Activated T-cell treated with anti-CD3 and anti-CD28 coated beads, Interleukin-2, amount 50 U/mL, for 4 hours (primary cell): ENCODE results near the gene KIZ. TPM values are rescaled to one million over a fixed set of nuclear protein-coding genes. Genes with fewer than 3 reads are reported as not detected.

Experiments used
- ATAC-seq, 2 donors: fragments of 200-7000 bp; cut with Tn5 transposase; one replicate each; pipeline ENCODE4 v1.10.0; 2021
- DNase-seq: peaks from one replicate; pipeline ENCODE4 v3.0.0-alpha.2; 2020
- H3K27me3 Mint-ChIP-seq: one replicate; pipeline ENCODE4 v1.8.0; 2021; ENCODE audit warnings: low read depth, mixed read lengths
- H3K36me3 Mint-ChIP-seq: one replicate; pipeline ENCODE4 v1.8.0; 2022; ENCODE audit warnings: mixed read lengths; ENCODE audit not compliant: insufficient read depth
- H3K4me1 Mint-ChIP-seq: one replicate; pipeline ENCODE4 v1.8.0; 2021; ENCODE audit warnings: low read depth, mixed read lengths
- H3K4me3 Mint-ChIP-seq: one replicate; pipeline ENCODE4 v1.8.0; 2021; ENCODE audit warnings: mild to moderate bottlenecking, moderate library complexity, mixed read lengths
- H3K9me3 Mint-ChIP-seq: one replicate; pipeline ENCODE4 v1.8.0; 2021; ENCODE audit warnings: mixed read lengths
- total RNA-seq, 3 donors: library from RNA; stranded (reverse); gene quantifications; one replicate each; pipeline ENCODE4 v1.2.1, GENCODE V29; 2021

Gene KIZ
- total RNA-seq, 3 donors from 2014 or later, result 6.7 to 7.7 (median 6.9) TPM

DNA sequence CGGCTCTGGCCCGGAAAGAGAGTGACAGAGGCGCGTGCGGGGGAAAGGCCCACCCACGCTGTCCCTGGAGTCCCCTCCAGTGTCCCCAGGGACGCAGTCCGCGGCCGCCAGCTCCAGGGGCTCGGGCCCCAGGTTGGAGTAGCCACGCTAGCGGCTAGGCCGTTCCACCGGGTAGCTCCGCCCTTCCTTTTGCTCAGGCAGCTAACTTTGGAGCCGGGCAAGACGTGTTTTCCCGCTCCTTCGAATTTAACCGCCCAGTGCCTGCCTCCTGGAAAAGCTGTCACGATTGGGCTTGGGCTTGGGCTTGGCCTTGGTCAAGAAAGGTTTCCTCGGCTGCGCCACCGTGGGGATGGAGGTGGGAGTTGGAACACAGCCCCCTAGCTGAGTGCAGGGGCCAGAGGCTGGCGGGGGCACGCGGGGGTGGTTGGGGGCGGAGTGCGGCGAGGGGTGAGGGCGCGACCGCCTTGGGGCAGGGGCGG lies 24.4 kb upstream of the KIZ start:
- Mint-ChIP-seq H3K4me3 (peak overlapping the region; percentile 83), H3K36me3 (no peaks in the 10 kb centered on the region), H3K9me3 (no peaks in the 10 kb centered on the region), H3K27me3 (peaks cover 87% of the 10 kb centered on the region), H3K4me1 (peaks cover 37% of the 10 kb centered on the region)
- ATAC-seq (no peak), DNase-seq (no peak)

DNA sequence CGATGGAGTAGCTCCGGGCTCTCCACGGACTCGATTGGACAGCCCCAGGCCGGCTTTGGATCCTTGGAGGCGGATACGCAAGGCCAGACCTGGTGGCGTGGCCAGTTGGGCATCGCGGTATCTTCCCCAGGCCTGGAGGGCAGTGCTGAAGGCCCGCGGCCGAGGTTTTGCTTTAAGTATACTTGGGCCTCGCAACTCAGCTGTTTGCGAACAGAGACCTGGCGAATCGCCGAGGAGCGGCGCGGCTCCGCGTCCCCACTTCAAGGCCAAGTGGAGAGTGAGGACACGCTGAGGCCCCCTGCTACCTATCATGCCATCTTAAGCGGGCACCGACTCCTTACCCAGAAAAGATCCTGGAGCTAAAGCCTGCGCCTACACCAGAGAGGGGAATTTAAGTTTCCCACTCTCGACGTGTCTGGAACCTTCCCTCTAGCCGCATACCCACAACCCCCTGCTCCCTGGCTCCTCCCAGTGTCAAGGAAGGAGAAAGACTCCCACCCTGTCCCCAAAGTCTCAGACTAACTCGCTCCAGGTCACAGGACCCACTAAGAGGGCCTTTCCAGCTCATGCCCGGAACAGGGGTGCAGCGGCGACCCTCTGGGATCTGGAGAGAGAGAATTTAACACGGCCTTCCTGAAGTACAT lies 23.8 kb upstream of the KIZ start:
- ATAC-seq (peak in 1 of 2 donors; percentile 3), DNase-seq (no peak)
- peaks cover 37% of the 10 kb centered on the region for H3K4me1 Mint-ChIP-seq
- H3K36me3 Mint-ChIP-seq, result no peaks in the 10 kb centered on the region
- H3K27me3 Mint-ChIP-seq, result peaks cover 86% of the 10 kb centered on the region
- H3K4me3 Mint-ChIP-seq, result peak overlapping the region; percentile 75
- H3K9me3 Mint-ChIP-seq, result no peaks in the 10 kb centered on the region

- H3K4me1 Mint-ChIP-seq, result peaks cover 37% of the 10 kb centered on the region
- H3K27me3 Mint-ChIP-seq, result peaks cover 84% of the 10 kb centered on the region
- ATAC-seq, result peak; percentile 21 to 35
- no peaks in the 10 kb centered on the region for H3K36me3 Mint-ChIP-seq
- no peaks in the 10 kb centered on the region for H3K9me3 Mint-ChIP-seq
- H3K4me3 Mint-ChIP-seq, result peak overlapping the region; percentile 75
- no peak for DNase-seq
These were observed 23.1 kb upstream of the KIZ start for GRCh38 chr20:21102603-21103311.

DNA sequence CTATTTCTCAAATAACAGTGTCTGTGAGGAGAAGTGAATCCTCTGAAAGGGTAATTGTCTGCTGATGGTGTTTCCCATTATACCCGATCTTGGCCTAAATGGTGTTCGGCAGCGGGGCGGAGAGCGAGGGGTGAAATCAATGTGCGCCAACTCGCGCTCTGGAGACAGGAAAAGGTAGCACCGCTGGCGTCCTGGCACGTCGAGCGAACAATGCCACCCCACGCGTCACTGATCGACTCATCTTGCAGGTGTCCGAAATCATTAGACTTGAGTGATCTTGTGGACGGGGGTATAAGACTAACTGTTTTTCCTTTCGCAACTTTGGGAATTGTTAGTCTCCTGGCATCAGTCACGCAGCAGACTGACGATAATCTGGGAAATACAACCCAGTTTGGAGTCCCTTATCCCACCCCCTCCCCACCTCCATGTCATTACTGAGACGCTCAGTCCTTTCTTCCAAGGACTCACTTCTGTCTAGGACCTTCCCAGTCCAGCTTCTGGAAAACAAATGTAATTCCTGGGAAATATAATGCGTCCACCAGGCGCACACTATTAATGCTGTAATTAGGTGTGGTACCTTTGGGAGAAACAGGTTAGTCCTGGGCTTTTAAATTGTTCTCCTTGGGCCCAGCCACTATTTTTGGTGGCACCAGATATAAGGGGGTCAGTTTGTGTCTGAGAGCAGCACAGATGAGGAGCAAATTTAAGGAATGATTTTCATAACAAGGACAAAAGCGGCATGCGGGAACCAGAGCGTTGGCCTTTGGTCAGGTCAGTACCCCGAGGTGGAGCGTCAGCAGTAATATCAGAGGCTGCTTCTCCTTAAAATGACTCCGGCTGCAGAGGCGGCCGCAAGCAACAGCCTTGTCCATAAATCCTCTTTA lies 22.1 kb upstream of the KIZ start:
- DNase-seq (no peak), ATAC-seq (no peak)
- Mint-ChIP-seq H3K4me1 (peaks cover 35% of the 10 kb centered on the region), H3K9me3 (no peaks in the 10 kb centered on the region), H3K36me3 (no peaks in the 10 kb centered on the region), H3K4me3 (no peak overlapping the region), H3K27me3 (peaks cover 83% of the 10 kb centered on the region)

GRCh38 chr20:21104466-21104761 lies 21.5 kb upstream of the KIZ start:
- H3K9me3 Mint-ChIP-seq, result no peaks in the 10 kb centered on the region
- no peak for DNase-seq
- no peaks in the 10 kb centered on the region for H3K36me3 Mint-ChIP-seq
- no peak overlapping the region for H3K4me3 Mint-ChIP-seq
- peaks cover 81% of the 10 kb centered on the region for H3K27me3 Mint-ChIP-seq
- no peak for ATAC-seq
- peaks cover 31% of the 10 kb centered on the region for H3K4me1 Mint-ChIP-seq

GRCh38 chr20:21104921-21105320 lies 21.0 kb upstream of the KIZ start:
- ATAC-seq (no peak), DNase-seq (no peak)
- H3K9me3 Mint-ChIP-seq, result no peaks in the 10 kb centered on the region
- H3K4me3 Mint-ChIP-seq, result no peak overlapping the region
- H3K36me3 Mint-ChIP-seq, result no peaks in the 10 kb centered on the region
- H3K27me3 Mint-ChIP-seq, result peaks cover 76% of the 10 kb centered on the region
- peaks cover 27% of the 10 kb centered on the region for H3K4me1 Mint-ChIP-seq

- Mint-ChIP-seq H3K27me3 (peaks cover 73% of the 10 kb centered on the region), H3K4me3 (no peak overlapping the region), H3K4me1 (peaks cover 24% of the 10 kb centered on the region), H3K9me3 (no peaks in the 10 kb centered on the region), H3K36me3 (no peaks in the 10 kb centered on the region)
- DNase-seq, result no peak
- peak; percentile 9 to 26 for ATAC-seq
These were observed 20.3 kb upstream of the KIZ start for GRCh38 chr20:21105429-21106170.

DNA sequence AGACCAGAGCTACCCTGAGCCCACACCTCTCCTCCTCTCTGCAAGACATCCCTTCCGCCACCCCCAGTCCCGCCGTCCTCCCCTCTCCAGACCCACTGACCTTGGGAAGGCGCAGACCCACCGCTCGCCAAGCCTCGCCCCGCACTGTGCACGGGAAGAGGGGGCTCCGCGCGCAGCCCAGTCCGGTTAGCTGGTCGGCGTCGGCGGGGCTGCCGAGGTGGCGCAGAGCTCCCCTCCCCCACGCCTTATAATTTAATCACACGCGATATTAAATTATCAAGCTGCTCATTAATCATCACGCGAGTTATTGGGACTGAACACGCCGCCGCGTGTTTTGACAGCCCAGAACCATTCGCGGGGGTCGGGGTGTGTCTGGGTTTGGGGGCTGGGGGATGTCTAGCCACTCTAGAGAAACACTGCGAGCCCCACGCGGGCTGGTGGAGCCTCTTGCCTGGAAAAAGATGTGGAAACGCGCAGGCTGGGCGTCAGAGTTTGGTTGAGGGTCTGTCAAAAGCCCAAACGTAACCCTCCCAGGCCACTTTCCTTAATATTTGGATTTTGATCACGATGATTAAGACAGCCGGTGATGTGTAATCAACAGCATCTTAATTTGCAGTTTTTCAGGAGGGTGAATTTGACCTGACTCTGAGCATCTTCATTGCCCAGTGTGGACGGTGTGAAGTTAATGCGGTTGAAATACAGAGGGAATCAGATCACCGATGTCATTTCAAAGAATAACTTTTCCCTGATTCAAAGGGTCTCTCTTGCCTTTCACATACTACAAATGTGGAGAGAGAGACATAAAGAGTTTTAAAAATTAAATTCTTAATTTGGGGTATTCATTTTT lies 19.5 kb upstream of the KIZ start, which contains the start of gene LINC00237:
Gene LINC00237, minus strand, starts transcription at position 188 of the 847 bp plus-strand sequence.
- no peak within 1 kb of the TSS for H3K4me3 Mint-ChIP-seq
- peaks cover 19% of the 10 kb centered on the region for H3K4me1 Mint-ChIP-seq
- no peaks in the 10 kb centered on the region for H3K36me3 Mint-ChIP-seq
- peaks cover 68% of the 10 kb centered on the region for H3K27me3 Mint-ChIP-seq
- DNase-seq (no peak), ATAC-seq (no peak)
- no peaks in the 10 kb centered on the region for H3K9me3 Mint-ChIP-seq

GRCh38 chr20:21109144-21109543 lies 16.7 kb upstream of the KIZ start:
- H3K9me3 Mint-ChIP-seq, result no peaks in the 10 kb centered on the region
- H3K36me3 Mint-ChIP-seq, result no peaks in the 10 kb centered on the region
- H3K27me3 Mint-ChIP-seq, result peaks cover 59% of the 10 kb centered on the region
- ATAC-seq (no peak), DNase-seq (no peak)
- H3K4me3 Mint-ChIP-seq, result no peak overlapping the region
- H3K4me1 Mint-ChIP-seq, result peaks cover under 1% of the 10 kb centered on the region

- ATAC-seq, result no peak
- no peaks in the 10 kb centered on the region for H3K9me3 Mint-ChIP-seq
- H3K4me3 Mint-ChIP-seq, result no peak overlapping the region
- H3K36me3 Mint-ChIP-seq, result no peaks in the 10 kb centered on the region
- no peak for DNase-seq
- no peaks in the 10 kb centered on the region for H3K4me1 Mint-ChIP-seq
- peaks cover 51% of the 10 kb centered on the region for H3K27me3 Mint-ChIP-seq
These were observed 15.1 kb upstream of the KIZ start for GRCh38 chr20:21110811-21111210.

DNA sequence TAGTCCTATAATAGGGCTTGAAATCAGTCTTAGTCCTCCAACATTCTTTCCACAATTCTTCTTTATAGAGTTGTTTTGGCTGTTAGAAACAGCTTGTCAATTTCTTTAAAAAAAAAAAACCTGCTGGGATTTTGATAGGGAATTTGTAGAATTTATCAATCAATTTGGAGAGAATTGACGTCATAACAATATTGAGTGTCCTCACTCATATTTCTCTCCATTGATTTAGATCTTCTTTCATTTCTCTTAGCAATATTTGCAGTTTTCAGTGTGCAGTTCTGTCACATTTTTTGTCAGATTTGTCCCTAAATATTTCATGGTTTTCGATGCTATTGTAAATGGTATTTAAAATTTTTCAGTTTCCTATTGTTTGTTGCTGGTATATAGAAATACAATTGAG lies 14.5 kb upstream of the KIZ start:
- ATAC-seq (no peak), DNase-seq (no peak)
- Mint-ChIP-seq H3K27me3 (peaks cover 50% of the 10 kb centered on the region), H3K4me3 (no peak overlapping the region), H3K9me3 (no peaks in the 10 kb centered on the region), H3K36me3 (no peaks in the 10 kb centered on the region), H3K4me1 (no peaks in the 10 kb centered on the region)

DNA sequence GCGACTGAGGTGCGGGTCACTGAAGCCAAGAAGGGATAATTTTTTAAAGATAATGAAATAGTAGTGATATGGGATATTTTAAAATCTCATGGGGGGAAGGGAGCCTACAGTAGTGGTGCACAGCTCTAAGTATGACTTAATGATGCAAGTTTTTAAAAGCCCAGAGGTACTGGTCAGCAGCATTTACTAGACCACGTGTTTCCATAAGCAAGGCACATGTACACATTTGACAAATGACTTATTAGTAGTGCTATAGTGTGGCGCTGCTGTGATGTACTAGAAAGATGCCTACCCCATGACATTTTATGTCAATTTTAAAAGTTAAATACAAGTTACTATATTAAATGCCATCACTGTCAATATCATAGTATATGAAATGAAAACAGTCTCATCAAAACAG lies 12.2 kb upstream of the KIZ start:
- Mint-ChIP-seq H3K4me3 (no peak overlapping the region), H3K36me3 (no peaks in the 10 kb centered on the region), H3K27me3 (peaks cover 43% of the 10 kb centered on the region), H3K4me1 (no peaks in the 10 kb centered on the region), H3K9me3 (no peaks in the 10 kb centered on the region)
- no peak for ATAC-seq
- DNase-seq, result no peak

GRCh38 chr20:21114584-21114983 lies 11.3 kb upstream of the KIZ start:
- Mint-ChIP-seq H3K36me3 (no peaks in the 10 kb centered on the region), H3K27me3 (peaks cover 37% of the 10 kb centered on the region), H3K9me3 (no peaks in the 10 kb centered on the region), H3K4me1 (no peaks in the 10 kb centered on the region), H3K4me3 (no peak overlapping the region)
- ATAC-seq, result no peak
- DNase-seq, result no peak
